GM21619 (cell line): ENCODE data around the gene RABGEF1.
"Not testable (repeated sequence)": the region's sequence is repeated elsewhere in the genome, so short reads cannot be mapped to it uniquely, and the experiment has no call there.

Experiments used
- ATAC-seq: cut with Tn5 transposase; IDR thresholded peaks from one replicate; pipeline ENCODE4 v1.9.1; 2021; ENCODE audit not compliant: unreplicated experiment

RABGEF1 gene

DNA sequence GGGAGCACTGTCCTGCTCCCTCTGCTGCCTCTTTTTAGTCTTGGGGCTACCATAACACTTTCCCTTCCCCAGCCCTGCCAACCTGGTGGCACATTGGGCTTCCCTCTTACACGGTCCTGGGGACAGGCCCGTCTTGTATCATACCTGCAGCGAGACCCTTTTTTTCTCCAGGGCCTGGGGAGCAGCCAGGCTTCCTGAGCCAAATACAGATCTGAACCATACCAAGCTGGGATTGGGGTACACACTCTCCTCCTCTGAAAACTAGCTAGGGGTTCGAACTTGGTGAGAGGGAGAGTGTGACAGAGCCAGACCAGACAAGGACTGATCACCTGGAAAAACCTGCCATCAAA is 105.5 kb downstream of the RABGEF1 start:
- ATAC-seq = not testable (repeated sequence)

DNA sequence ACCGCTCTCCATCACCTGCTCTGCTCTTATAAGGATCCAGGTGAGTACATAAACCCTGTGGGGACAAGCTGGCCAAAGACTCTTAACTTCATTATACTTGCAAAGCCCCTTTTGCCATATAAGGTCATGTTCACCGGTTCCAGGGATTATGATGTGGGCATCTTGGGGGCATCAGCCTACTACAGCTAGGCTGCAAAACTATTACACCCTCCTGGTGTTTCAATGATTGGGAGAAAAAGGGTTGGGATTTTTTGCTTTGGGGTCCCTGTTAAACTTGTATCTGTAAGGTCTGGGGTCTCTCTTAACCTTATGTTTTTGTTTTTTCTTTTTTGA is 107.0 kb downstream of the RABGEF1 start:
- ATAC-seq = not testable (repeated sequence)

DNA sequence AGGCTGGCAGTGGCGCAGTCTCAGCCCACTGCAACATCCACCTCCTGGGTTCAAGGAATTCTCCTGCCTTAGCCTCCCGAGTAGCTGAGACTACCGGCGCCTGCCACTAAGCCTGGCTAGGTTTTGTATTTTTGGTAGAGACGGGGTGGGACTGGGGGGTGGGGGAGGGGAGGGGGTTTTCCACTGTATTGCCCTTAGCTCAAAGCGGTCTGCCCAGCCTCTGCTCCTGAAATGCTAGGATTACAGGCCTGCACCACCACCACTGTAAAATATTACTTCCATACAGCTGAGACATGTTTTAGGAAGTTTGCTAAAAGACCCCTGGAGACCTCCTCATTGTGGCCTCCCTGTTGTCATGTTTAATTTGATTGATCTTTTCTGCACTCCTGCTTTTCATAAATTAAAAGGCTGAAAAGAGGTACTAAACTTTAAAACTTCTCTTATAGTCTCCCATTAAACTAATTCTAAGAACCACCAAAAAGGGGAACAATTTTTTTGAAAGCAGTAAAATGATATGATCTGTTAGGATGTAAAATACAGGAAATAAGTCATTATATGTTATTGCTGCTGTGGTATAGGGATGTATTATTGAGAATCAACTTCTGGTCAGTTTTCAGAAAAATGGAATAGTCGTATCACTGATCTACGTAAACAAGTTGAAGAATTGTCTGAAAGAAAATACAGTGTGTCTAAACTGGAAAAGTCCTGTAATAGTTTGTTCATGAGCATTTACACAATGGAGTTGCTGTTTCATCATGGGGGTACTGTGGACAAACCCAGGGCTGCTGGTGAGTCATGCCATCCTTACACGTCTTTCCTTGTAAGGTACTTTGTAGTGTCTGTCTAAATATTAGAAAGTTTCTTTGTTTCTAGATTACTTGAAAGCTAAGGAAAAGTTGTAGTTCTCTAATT is 107.6 kb downstream of the RABGEF1 start:
- ATAC-seq = no peak

GRCh38 chr7:66859339-66859738 is 118.8 kb downstream of the RABGEF1 start:
- ATAC-seq = no peak

DNA sequence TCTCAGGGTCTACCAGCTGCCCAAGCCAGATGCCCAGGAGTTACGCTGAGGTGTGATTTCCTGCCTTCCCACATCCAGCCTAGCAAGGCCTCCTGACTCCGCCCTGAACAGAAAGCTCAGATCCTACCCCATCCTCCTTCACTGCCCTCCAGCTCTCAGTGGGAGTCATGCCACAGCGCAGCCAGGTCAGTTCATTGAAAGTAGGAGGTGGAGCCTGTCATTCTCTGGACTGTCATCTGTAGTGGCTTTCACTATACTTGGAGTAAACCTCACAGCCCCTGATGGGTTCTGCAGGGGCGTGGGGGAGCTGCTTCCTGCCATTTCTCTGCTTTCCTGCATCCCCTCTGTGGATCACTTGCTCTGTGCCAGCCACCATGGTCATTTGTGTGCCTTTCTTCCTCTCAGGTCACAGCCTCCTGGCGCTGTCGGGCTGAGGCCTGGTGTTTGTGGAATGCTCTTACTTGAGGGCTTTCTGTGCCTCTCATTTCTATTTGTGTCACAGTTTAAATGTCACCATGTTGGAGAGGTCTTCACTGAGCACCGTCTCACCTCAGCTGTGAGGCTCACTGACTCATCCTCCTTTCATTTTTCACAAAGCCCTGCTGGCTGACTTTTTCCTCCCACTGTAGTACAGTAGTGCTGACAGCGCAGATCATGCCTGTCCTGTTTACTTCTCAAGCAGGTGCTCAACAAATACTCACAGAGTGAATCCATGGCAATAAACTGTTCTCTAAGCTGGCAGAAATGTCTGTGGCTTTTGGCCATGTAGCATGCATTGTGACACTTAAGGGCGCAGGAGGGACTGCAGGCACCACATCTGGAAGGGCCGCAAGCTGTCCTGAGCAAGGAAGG is 119.5 kb downstream of the RABGEF1 start:
- ATAC-seq = no peak

- ATAC-seq = no peak
Observed at GRCh38 chr7:66860767-66861166, 120.2 kb downstream of the RABGEF1 start.
